GM18498 (cell line): ENCODE results near the gene SNAI3.

Source experiments
- ATAC-seq: cut with Tn5 transposase; IDR thresholded peaks from one replicate; pipeline ENCODE4 v1.9.1; 2021; ENCODE audit warnings: mild to moderate bottlenecking, moderate library complexity; ENCODE audit not compliant: unreplicated experiment

Gene SNAI3

DNA sequence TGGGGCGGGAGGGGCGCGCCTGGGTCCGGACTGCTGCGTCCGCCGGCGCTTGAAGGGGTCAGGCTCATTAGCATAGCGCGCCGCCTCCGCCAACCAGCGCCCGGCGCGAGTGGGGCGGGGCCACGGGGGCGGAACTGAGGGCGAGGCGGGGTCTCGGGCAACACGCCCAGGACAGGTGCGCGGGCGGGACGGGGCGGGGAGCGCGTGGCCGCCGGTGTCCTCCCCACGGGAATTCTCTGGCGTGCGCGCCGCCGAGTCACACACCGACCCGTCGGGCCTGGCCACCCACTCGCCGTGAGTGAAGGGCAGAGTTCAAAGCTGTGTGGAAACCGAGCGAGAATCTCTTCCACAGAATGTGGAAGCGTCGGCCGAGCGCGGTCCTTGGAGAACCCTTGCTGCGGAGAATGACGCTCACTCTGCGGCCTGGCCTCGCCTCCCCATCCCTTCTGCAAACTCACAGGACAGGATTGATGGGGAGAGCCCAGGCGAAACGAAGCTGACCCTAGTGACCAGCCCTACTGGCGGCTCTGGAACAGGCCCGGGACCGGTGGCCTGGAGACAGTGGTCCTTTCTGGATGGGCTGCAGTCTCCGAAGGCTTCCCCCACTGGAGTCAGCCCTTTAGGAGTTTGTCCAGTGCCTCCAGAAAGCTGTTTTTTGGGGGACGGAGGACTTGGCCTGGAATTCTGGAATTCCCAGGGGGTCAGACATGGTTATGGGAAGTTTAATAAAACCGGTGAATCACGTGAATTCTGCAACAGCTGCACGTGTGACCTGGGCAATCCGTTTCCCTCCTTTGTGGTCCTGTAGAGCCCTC lies at the start of gene SNAI3:
TSS of gene SNAI3 (minus strand) at position 69 of the 815 bp plus-strand sequence. CDS start 101 bp downstream, outside the sequence.
- peak; percentile 78 for ATAC-seq

DNA sequence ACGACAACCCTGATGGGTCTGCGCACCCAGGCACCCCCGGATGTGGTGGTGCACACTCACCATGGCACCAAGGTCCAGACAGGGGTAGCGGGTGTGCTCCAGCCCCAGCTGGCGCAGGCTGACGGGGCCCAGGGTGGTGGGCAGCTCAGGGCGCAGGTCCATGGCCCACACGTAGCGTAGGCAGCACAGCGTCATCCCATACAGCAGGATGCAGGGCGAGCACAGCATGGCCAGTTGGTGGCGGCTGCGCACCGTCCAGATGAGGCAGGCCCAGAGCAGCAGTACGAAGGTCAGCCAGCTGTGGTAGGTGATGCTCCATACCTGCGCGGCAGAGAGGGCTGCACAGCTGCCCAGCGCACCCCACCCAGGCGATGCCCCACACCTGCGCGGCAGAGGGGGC lies 49.8 kb upstream of the SNAI3 start:
- no peak for ATAC-seq

- ATAC-seq = no peak
Measured at GRCh38 chr16:88735616-88736015, 49.3 kb upstream of the SNAI3 start.

GRCh38 chr16:88735121-88735520 lies 48.8 kb upstream of the SNAI3 start:
- ATAC-seq = no peak

DNA sequence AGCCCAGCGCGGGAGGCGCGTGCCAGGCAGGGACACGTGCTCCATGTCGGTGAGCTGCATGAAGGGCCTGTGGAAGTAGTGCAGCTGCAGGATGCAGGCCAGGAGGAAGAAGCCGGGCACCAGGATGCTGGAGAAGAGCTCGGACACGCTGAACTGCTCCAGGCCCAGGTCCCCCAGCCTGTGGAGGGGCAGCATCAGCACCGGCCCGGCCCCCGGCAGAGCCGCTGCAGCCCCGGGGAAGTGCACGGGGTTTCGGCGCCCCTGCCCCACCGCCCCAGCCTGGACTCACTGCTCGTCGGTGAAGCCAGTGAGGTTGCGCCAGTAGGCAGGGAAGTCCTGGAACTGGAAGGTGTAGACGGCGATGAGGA lies 48.0 kb upstream of the SNAI3 start:
- ATAC-seq = no peak

DNA sequence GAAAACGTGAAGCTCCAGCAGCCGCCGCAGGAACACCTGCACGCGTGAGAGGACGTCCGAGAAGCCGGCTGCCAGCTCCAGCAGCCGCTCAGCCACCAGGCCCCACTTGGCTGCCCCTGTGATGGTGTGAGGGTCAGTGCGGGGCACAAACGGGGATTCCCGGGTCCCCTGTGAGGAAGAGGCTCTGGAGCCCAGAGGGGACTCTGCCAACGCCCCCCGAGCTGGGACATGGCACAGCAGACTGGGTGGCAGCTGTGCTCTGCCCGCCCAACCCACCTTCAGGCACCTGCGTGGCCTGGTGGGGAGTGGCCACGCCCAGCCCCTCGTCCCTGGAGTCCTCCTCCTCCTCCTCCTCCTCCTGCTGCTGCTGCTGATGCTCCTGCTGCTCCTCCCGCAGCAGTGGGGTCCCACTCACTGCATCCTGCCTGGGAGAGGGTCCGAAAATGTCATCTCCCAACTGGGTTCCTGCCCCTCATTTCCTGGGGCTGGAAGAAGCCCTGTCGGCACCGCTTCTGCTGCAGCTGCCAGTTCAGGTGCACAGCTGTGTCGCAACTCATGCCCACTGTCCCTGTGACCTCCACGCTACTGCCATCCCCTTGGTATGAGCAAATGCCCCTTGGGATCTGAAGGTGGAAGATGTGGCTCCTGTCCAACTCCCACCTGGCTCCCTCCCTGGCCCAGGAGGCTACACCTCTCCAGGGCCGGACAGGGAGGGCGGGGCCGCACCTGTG lies 47.5 kb upstream of the SNAI3 start:
- ATAC-seq = no peak

DNA sequence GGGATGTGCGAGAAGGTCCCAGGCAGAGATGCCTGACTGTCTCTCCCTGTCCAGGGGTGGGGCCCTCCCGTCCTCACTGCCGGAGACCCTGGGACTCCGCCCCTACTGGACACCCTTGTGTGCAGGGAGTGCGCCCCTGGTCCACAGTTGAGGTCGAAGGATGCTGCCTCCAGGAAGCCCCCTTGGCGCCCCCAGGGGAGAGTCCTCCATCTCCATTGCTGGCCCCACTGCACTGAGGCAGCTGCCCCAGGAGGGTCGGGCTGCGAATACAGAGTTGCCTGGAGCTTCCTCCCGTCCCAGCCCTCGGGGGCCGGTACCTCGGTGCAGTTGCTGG lies 46.6 kb upstream of the SNAI3 start:
- ATAC-seq = no peak

GRCh38 chr16:88732172-88732960 lies 46.1 kb upstream of the SNAI3 start:
- ATAC-seq = no peak

DNA sequence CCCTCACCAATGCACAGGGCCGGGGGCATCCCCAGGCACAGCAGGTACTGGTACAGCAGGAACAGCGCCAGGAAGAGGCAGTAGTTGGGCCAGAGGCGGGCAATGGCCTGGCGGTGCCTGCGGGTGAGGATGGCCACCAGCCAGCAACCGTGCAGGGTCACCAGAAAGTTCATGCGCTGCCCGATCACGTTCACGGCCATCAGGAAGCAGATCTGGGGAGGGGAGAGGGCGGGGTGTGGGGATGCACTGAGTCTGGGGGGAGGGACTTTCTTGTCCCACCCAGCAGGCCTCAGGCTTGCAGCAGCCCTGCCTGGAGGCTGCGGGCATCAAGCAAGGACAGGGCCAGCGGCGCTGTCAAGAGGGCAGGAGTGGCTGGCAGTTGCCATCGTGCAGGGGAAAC lies 45.4 kb upstream of the SNAI3 start:
- no peak for ATAC-seq

- ATAC-seq = no peak
Measured at GRCh38 chr16:88730632-88731607, 44.6 kb upstream of the SNAI3 start.

GRCh38 chr16:88727871-88728270 lies 41.6 kb upstream of the SNAI3 start:
- no peak for ATAC-seq

- no peak for ATAC-seq
Measured at GRCh38 chr16:88726981-88727380, 40.7 kb upstream of the SNAI3 start.

DNA sequence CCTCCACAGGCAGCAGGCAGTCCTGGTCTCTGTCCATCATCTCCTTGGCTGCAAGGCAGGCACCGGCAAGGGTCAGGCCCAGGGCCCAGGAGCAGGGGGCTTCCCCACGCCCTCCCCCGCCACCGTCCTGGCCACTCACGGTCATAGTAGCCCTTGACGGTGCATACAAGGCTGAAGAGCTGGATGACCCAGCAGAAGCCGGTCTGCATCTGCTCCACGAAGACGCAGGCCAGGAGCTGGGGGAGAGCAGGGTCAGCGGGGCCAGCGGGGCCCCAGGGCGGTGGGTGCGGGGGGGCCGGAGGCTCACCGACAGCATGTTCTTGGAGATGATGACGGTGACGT lies 40.1 kb upstream of the SNAI3 start:
- no peak for ATAC-seq

DNA sequence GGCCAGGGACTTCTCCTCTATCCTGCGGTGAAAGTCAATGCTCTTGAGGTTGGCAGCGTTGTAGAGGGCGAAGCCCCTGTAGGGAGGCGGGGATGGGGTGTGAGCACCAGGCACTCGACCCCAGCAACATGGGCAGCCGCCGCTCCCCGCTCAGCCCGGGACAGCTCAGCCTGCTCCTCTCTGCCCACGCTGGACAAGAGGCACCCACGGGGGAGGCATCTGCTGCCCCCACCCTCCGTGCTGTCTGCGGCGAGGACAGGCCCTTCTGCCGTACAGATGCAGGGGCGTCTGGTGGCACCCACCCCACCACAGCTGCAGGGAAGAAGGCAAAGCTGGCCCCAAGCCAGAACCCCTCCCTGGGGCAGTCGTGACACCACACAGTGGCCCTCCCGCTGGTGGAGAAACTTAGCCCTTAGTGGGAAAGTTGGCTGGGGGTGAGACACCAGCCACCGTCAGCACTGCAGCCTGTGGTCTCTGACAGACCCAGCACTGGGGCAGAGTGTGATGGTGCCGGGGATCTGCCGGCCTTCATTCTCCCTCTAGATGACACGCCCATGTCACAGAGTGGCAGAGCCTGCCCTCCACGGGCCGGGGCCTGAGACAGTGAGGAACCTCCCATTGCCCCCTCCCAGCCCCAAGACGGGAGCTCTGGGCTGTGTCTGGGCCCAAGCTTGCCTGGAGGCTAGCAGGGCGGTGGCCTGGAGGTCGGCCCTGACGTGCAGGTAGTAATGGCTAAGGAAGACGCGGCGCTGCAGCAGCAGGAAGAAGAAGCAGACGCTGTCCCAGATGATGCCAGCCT lies 39.5 kb upstream of the SNAI3 start:
- no peak for ATAC-seq

DNA sequence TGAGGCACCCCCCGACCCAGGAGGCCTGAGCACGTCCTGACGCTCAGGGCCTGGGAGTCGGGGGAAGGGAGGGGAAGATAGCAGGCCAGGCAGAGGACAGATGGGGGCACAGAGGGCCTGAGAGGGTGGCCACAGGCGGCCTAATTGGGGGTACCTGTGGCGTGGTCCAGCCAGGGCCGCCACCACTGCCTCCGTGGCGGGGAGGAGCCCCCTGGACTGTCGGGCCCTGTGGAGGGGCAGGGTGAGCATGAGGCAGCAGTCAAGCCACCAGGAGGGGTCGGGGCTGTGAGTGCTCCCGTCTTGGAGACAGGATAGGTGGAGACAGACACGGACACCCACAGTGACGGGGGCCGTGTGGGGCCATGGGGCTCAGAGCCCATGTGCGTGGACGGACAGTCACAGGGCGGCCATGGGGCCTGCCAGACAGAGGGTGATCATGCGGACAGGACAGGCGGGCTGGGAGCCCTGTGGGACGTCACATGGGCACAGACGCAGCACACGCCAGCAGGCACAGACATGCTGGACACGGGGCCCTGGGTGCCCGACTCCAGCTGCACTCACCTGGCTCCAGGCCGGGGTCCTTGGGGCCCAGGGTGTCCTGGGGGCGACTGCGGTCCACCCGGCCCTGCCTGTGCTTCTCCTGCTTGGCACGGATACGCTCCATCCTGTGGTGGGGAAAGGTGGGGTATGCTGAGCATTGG lies 38.7 kb upstream of the SNAI3 start:
- ATAC-seq = no peak

DNA sequence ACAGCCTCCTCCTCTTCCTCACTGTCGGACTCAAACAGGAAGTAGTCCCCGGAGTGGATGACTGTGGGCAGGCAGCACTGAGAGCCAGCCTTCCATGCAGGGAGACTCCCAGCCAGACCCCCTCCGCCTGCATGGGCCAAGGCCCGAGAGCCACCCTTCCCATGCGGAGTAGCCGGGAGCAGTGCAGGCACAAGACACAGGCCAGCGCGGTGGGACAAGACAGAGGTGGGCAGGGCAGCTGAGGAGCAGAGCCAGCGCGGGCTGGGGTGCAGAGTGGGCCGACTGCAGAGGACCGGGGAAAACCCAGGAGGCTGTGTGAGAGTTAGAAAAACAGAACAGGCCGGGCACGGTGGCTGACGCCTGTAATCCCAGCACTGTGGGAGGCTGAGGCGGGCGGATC lies 37.6 kb upstream of the SNAI3 start:
- ATAC-seq = no peak

GRCh38 chr16:88723507-88723887 lies 37.2 kb upstream of the SNAI3 start:
- ATAC-seq = no peak

DNA sequence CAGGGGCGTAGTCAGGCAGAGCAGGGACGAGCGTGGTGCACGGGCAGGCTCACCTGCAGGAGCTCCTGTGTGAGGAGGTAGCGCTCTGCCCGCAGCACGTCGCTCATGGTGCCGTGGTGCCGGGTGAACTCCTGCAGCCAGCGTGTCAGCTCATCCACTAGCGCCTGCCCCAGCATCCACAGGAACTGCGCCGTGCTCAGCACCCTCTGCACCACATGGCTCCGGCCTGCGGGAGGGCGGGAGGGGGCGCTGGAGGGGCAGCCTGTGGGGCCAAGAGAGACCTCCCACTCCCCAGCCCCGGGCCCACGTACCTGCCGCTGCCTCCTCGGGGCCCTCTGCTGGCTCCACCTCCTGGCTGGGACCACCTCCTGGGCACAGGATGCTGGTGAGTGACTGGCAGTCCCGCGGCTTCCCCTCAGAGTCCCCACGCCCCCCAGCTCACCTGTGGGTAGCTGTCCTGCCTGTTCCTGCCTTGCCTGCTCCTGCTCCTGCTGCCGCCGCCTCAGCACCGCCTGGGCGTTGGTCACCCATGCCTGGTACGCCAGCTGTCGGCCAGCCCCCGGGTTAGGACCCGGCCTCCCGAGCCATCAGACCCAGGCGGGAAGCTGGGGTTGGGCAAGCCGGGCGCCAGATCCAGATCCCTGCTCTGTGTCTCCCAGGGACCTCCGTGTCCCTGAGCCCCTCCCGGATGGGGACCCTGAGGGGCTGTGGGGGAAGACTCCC lies 36.6 kb upstream of the SNAI3 start:
- ATAC-seq = no peak
